K562 (cell line): Measurements from ENCODE around the gene ATP13A2. TPM values are rescaled to one million over a fixed set of nuclear protein-coding genes. Genes with fewer than 3 reads are reported as not detected.

Experiments used
- ATAC-seq: fragments of 200-7000 bp; cut with Tn5 transposase; 3 replicates; pipeline ENCODE4 v1.9.1; 2020; ENCODE audit warnings: moderate library complexity
- BruUV-seq: library from RNA; stranded (reverse); fragments of 400-500 nt; replicated peaks from 2 replicates; lab custom pipeline; 2021; lab: Mats Ljungman, UMichigan
- CTCF ChIA-PET: fragments of 300-600 bp; formaldehyde crosslinking; extraction: SDS; loops from one replicate; lab custom pipeline; 2021; ENCODE audit warnings: low intra/inter-chr PET ratio; lab: Yijun Ruan, JAX
- POLR2A ChIA-PET: fragments of 300-600, 350-650 bp; sonication (Branson Sonifier 250); formaldehyde crosslinking; extraction: SDS; loops from one replicate; lab custom pipeline; 2021; ENCODE audit warnings: antibody characterized with exemption, inconsistent platforms; lab: Yijun Ruan, JAX
- DNase-seq, 4 experiments: peaks; one replicate each; pipeline versions ENCODE4 v3.0.0 to v3.0.0-alpha.2; 2011 to 2018; ENCODE audit warnings: low spot score in 3 of 4, mixed read lengths in 3 of 4; ENCODE audit errors: extremely low read depth in 1 of 4
- FAIRE-seq: peaks from 2 replicates; lab custom pipeline; 2011; peaks lifted over from hg19 to GRCh38; lab: Jason Lieb, UNC
- H2AFZ ChIP-seq: 2 replicates; pipeline ENCODE4 v1.6.0; 2011; ENCODE audit warnings: low read depth, low read length, control low read depth, inconsistent platforms
- H3K27ac ChIP-seq: fragments of 200-600 bp; 3 replicates; pipeline ENCODE4 v1.8.0; 2011; ENCODE audit warnings: low read depth, mild to moderate bottlenecking, control low read depth, inconsistent platforms, low read length, moderate library complexity, mixed read lengths; ENCODE audit errors: extremely low read depth
- H3K27me3 ChIP-seq, 2 experiments: fragments of 300-600 bp in 1 of 2; 2 replicates in 1 of 2; 3 replicates in 1 of 2; pipeline versions ENCODE4 v1.6.0 to v1.8.0; 2011; ENCODE audit warnings: inconsistent platforms in 2 of 2, low read length in 2 of 2, mild to moderate bottlenecking in 1 of 2, mixed read lengths in 1 of 2, moderate library complexity in 1 of 2; ENCODE audit not compliant: control insufficient read depth in 2 of 2, insufficient read depth in 2 of 2
- H3K36me3 ChIP-seq: fragments of 300-600 bp; 3 replicates; pipeline ENCODE4 v1.8.0; 2011; ENCODE audit warnings: mild to moderate bottlenecking, low read length, inconsistent platforms; ENCODE audit not compliant: control insufficient read depth, insufficient read depth
- H3K4me1 ChIP-seq, 2 experiments: fragments of 200-600 bp in 1 of 2; replicated peaks in 1 of 2; 2 replicates in 1 of 2; 3 replicates in 1 of 2; pipeline versions ENCODE4 v1.5.1 to v1.8.0; 2011; ENCODE audit warnings: inconsistent platforms in 2 of 2, low read length in 2 of 2, mild to moderate bottlenecking in 1 of 2, mixed read lengths in 1 of 2, moderate library complexity in 1 of 2; ENCODE audit not compliant: control insufficient read depth in 2 of 2, insufficient read depth in 2 of 2
- H3K4me2 ChIP-seq: 2 replicates; pipeline ENCODE4 v1.6.1; 2011; ENCODE audit warnings: low read length, control low read depth, inconsistent platforms, mixed read lengths; ENCODE audit not compliant: insufficient read depth
- H3K4me3 ChIP-seq: fragments of 200-600 bp; sonication (generic), shearing (Covaris generic); 2 replicates; pipeline ENCODE4 v1.5.1; 2016; ENCODE audit warnings: control low read depth, inconsistent platforms
- H3K79me2 ChIP-seq: fragments of 200-600 bp; 3 replicates; pipeline ENCODE4 v1.8.0; 2011; ENCODE audit warnings: low read length, inconsistent platforms; ENCODE audit not compliant: control insufficient read depth, insufficient read depth
- H3K9ac ChIP-seq, 2 experiments: 2 replicates each; pipeline versions ENCODE4 v1.6.0 to v1.6.1; 2011; ENCODE audit warnings: low read depth in 2 of 2, low read length in 2 of 2, control low read depth in 1 of 2, inconsistent platforms in 1 of 2, mild to moderate bottlenecking in 1 of 2, mixed read lengths in 1 of 2; ENCODE audit not compliant: insufficient read depth in 1 of 2
- H3K9me1 ChIP-seq: one replicate; pipeline ENCODE4 v1.6.0; 2011; ENCODE audit warnings: inconsistent platforms, mild to moderate bottlenecking, low read length, moderate library complexity; ENCODE audit not compliant: control insufficient read depth, insufficient read depth
- H3K9me3 ChIP-seq: replicated peaks from 2 replicates; pipeline ENCODE4 v1.5.1; 2011; ENCODE audit warnings: low read depth, low read length, inconsistent platforms; ENCODE audit not compliant: control insufficient read depth, insufficient read depth
- H4K20me1 ChIP-seq: replicated peaks from 2 replicates; pipeline ENCODE4 v1.6.1; 2011; ENCODE audit warnings: low read length, inconsistent platforms, mixed read lengths; ENCODE audit not compliant: control insufficient read depth, insufficient read depth
- CLOCK ChIP-seq: fragments of 250-450 bp; sonication (Bioruptor Pico); IDR thresholded peaks from 2 replicates; pipeline ENCODE4 v1.4.0; 2020; ENCODE audit warnings: mild to moderate bottlenecking, moderate library complexity, borderline replicate concordance
- CXXC5 ChIP-seq: fragments of 250-450 bp; sonication (Bioruptor Pico); IDR thresholded peaks from 2 replicates; pipeline ENCODE4 v1.8.0; 2022; ENCODE audit warnings: inconsistent platforms, mild to moderate bottlenecking, moderate library complexity
- KHSRP ChIP-seq: fragments of 450-650 bp; IDR thresholded peaks from 2 replicates; pipeline ENCODE4 v1.6.1; 2017
- KLF16 ChIP-seq: IDR thresholded peaks from 2 replicates; pipeline ENCODE4 v1.6.1; 2016; ENCODE audit warnings: antibody characterized with exemption
- NFIX ChIP-seq: fragments of 250-450 bp; sonication (Bioruptor Pico); IDR thresholded peaks from 2 replicates; pipeline ENCODE4 v1.4.0; 2020; ENCODE audit warnings: low read depth, mild to moderate bottlenecking, moderate library complexity
- PTRF ChIP-seq: fragments of 450-650 bp; IDR thresholded peaks from 2 replicates; pipeline ENCODE4 v1.6.1; 2016; ENCODE audit warnings: mild to moderate bottlenecking, missing genetic modification characterization, missing compliant biosample characterization
- SMARCC2 ChIP-seq: fragments of 450-650 bp; IDR thresholded peaks from 2 replicates; pipeline ENCODE4 v1.6.1; 2017; ENCODE audit warnings: antibody characterized with exemption, moderate library complexity, mild to moderate bottlenecking, low read depth
- STAG1 ChIP-seq: sonication (generic); formaldehyde crosslinking; IDR thresholded peaks from 2 replicates; pipeline ENCODE4 v1.5.0; 2020; ENCODE audit warnings: missing genetic modification reagents, borderline replicate concordance
- ZNF143 ChIP-seq: sonication (generic); formaldehyde crosslinking; IDR thresholded peaks from 2 replicates; pipeline ENCODE4 v1.9.0; 2022; ENCODE audit warnings: mild to moderate bottlenecking, missing genetic modification reagents
- ZNF175 ChIP-seq: fragments of 200-800 bp; sonication (Bioruptor generic); IDR thresholded peaks from 2 replicates; pipeline ENCODE4 v1.6.1; 2016; ENCODE audit warnings: low read depth, mild to moderate bottlenecking, missing genetic modification characterization, missing compliant biosample characterization
- ZNF408 ChIP-seq: fragments of 250-450 bp; sonication (Bioruptor Pico); IDR thresholded peaks from 2 replicates; pipeline ENCODE4 v1.4.0; 2020; ENCODE audit warnings: low read depth, mild to moderate bottlenecking, moderate library complexity
- WGBS: fragments of 100-300 bp; shearing (Covaris generic); methylation state at CpG from one replicate; pipeline ENCODE4 v1.1.6; 2016; ENCODE audit warnings: low coverage, mixed read lengths; ENCODE audit not compliant: insufficient coverage; ENCODE audit errors: missing lambda C conversion rate; 5-methylcytosine and 5-hydroxymethylcytosine counted together
- in situ Hi-C: fragments of 300-500 bp; cut with MboI; formaldehyde crosslinking; loops from 4 replicates; pipeline ENCODE4 v1.15.0; 2018; ENCODE audit warnings: inconsistent platforms, mixed read lengths
- intact Hi-C: fragments of 100-400 bp; cut with micrococcal nuclease; formaldehyde crosslinking; loops from 2 replicates; pipeline ENCODE4 v1.14.2; 2022
- polyA plus RNA-seq, 8 experiments: library from polyadenylated mRNA; depleted of rRNA in 4 of 8; stranded (reverse) in 5 of 8; unstranded in 3 of 8; fragments of >200 nt; fragmentation: Nextera tagmentation in 2 of 8; fragmentation: Illumina TruSeq in 1 of 8; extraction: Ambion mirVana in 2 of 8; extraction: Trizol in 1 of 8; gene quantifications; 2 replicates each; pipeline versions ENCODE4 v1.2.1 to v1.2.3, GENCODE V29; 2011 to 2014; ENCODE audit warnings: inconsistent platforms in 1 of 8, missing spikeins in 1 of 8
- total RNA-seq, 7 experiments: library from RNA; depleted of rRNA in 6 of 7; stranded (reverse); fragments of >200 nt in 6 of 7; fragmentation: Illumina TruSeq in 2 of 7; extraction: Trizol in 2 of 7; gene quantifications; 2 replicates each; pipeline versions ENCODE4 v1.2.1 to v1.2.3, GENCODE V29; 2011 to 2021; ENCODE audit warnings: low replicate concordance in 1 of 7
- TF ChIP-seq, protein P1 (sequence below): fragments of 450-650 bp; IDR thresholded peaks from 2 replicates; pipeline ENCODE4 v1.6.1; 2017; ENCODE audit warnings: antibody characterized with exemption, mild to moderate bottlenecking
- TF ChIP-seq, protein P2 (sequence below), 2 experiments: fragments of 450-650 bp; conservative IDR thresholded peaks; 2 replicates each; pipeline ENCODE4 v1.6.1; 2017; ENCODE audit warnings: mild to moderate bottlenecking in 2 of 2, moderate library complexity in 2 of 2

ATP13A2 gene
- total and polyA plus RNA-seq, 9 of the 15 experiments (the other 6 are each of a cell fraction or from before 2014, with no cell fraction given), result 0.36 to 56.3 (median 16.3) TPM

- TF ChIP-seq, protein P1, sequence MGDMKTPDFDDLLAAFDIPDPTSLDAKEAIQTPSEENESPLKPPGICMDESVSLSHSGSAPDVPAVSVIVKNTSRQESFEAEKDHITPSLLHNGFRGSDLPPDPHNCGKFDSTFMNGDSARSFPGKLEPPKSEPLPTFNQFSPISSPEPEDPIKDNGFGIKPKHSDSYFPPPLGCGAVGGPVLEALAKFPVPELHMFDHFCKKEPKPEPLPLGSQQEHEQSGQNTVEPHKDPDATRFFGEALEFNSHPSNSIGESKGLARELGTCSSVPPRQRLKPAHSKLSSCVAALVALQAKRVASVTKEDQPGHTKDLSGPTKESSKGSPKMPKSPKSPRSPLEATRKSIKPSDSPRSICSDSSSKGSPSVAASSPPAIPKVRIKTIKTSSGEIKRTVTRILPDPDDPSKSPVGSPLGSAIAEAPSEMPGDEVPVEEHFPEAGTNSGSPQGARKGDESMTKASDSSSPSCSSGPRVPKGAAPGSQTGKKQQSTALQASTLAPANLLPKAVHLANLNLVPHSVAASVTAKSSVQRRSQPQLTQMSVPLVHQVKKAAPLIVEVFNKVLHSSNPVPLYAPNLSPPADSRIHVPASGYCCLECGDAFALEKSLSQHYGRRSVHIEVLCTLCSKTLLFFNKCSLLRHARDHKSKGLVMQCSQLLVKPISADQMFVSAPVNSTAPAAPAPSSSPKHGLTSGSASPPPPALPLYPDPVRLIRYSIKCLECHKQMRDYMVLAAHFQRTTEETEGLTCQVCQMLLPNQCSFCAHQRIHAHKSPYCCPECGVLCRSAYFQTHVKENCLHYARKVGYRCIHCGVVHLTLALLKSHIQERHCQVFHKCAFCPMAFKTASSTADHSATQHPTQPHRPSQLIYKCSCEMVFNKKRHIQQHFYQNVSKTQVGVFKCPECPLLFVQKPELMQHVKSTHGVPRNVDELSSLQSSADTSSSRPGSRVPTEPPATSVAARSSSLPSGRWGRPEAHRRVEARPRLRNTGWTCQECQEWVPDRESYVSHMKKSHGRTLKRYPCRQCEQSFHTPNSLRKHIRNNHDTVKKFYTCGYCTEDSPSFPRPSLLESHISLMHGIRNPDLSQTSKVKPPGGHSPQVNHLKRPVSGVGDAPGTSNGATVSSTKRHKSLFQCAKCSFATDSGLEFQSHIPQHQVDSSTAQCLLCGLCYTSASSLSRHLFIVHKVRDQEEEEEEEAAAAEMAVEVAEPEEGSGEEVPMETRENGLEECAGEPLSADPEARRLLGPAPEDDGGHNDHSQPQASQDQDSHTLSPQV, result no peak
- no peak for TF ChIP-seq NFIX
- no peak for TF ChIP-seq ZNF143
- TF ChIP-seq PTRF (tag), result no peak
Measured at GRCh38 chr1:17021896-17022295, 10.2 kb upstream of the ATP13A2 start (continued).

DNA sequence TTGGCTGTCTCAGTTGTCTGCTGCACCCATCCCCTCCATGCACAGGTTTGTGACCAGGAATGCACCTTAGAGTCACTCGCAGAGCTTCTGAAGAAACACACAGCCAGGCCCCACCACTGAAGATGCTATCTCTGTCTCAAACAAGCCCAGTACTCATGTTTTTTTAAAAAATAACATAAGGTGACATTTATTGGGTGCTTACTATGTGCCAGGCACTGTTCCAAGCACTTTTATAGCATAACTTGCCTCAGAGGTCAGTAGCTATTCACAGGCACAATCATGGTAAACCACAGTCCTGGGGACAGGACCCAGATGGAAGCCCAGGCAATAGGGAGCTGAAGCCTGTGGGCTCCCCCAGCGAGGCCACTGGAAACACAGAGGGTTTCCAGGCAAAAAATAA lies 8.8 kb upstream of the ATP13A2 start:
- H3K27ac ChIP-seq, result no peak overlapping the region
- no peaks in the 10 kb centered on the region for H4K20me1 ChIP-seq
- H3K9me1 ChIP-seq, result no peaks in the 10 kb centered on the region
- in situ Hi-C loops, result no loop called here
- DNase-seq (no peak), ATAC-seq (no peak), FAIRE-seq (no peak)
- ChIA-PET CTCF (no interaction called here), POLR2A (interaction anchor here (0.7 to 3.3 kb wide), 2 partner anchors 13 to 14 kb away, joined by 3 to 16 read pairs; no protein-coding TSS in a partner anchor)
- no peak overlapping the region for H3K4me2 ChIP-seq
- H3K27me3 ChIP-seq, result no peaks in the 10 kb centered on the region
- intact Hi-C loops, result no loop called here
- H3K9me3 ChIP-seq, result no peaks in the 10 kb centered on the region
- H3K79me2 ChIP-seq, result no peaks in the 10 kb centered on the region
- no peak overlapping the region for H3K4me3 ChIP-seq
- BruUV-seq, result no TSS peak
- H2AFZ ChIP-seq, result no peak overlapping the region
- H3K9ac ChIP-seq, result no peak overlapping the region
- H3K36me3 ChIP-seq, result peaks cover 77% of the 10 kb centered on the region
- H3K4me1 ChIP-seq, result peaks cover 2 to 4% of the 10 kb centered on the region in 2 experiments; a peak in 4 of 5 replicates
- 94% methylated on average over 2 of the region's 2 CpGs for WGBS
- TF ChIP-seq KLF16 (no peak), ZNF408 (CRISPR knock-in tag) (no peak), CLOCK (no peak), SMARCC2 (no peak), STAG1 (CRISPR knock-in tag) (no peak), CXXC5 (CRISPR knock-in tag) (no peak), KHSRP (no peak), ZNF175 (CRISPR knock-in tag) (no peak)
- TF ChIP-seq, protein P2, sequence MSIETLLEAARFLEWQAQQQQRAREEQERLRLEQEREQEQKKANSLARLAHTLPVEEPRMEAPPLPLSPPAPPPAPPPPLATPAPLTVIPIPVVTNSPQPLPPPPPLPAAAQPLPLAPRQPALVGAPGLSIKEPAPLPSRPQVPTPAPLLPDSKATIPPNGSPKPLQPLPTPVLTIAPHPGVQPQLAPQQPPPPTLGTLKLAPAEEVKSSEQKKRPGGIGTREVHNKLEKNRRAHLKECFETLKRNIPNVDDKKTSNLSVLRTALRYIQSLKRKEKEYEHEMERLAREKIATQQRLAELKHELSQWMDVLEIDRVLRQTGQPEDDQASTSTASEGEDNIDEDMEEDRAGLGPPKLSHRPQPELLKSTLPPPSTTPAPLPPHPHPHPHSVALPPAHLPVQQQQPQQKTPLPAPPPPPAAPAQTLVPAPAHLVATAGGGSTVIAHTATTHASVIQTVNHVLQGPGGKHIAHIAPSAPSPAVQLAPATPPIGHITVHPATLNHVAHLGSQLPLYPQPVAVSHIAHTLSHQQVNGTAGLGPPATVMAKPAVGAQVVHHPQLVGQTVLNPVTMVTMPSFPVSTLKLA (conservative IDR thresholded peaks at IDR 0.05), result no peak
